Jurkat, Clone E6-1 (cell line): ENCODE measurements around the gene ADAMTS12.
"Not testable (repeated sequence)": the region's sequence is repeated elsewhere in the genome, so short reads cannot be mapped to it uniquely, and the experiment has no call there.

Experiments
- DNase-seq: peaks from one replicate; pipeline ENCODE4 v3.0.0-alpha.2; 2011; ENCODE audit warnings: low read depth, low spot score
- H3K4me3 ChIP-seq: 2 replicates; pipeline ENCODE4 v1.5.1; 2011; ENCODE audit warnings: mild to moderate bottlenecking, low read length, control low read depth, moderate library complexity

ADAMTS12 gene

GRCh38 chr5:33530183-33531036, 361.4 kb downstream of the ADAMTS12 start:
- peak; percentile 19 for DNase-seq
- H3K4me3 ChIP-seq, result no peak overlapping the region

- no peak for DNase-seq
- no peak overlapping the region for H3K4me3 ChIP-seq
Observed at GRCh38 chr5:33527696-33528095, 364.1 kb downstream of the ADAMTS12 start.

GRCh38 chr5:33526755-33527154, 365.0 kb downstream of the ADAMTS12 start:
- DNase-seq, result no peak
- no peak overlapping the region for H3K4me3 ChIP-seq

GRCh38 chr5:33524476-33524875, 367.3 kb downstream of the ADAMTS12 start:
- DNase-seq, result no peak

GRCh38 chr5:33523208-33523771, 368.5 kb downstream of the ADAMTS12 start:
- DNase-seq, result no peak
- no peak overlapping the region for H3K4me3 ChIP-seq

More at GRCh38 chr5:33524476-33524875, 367.3 kb downstream of the ADAMTS12 start:
- no peak overlapping the region for H3K4me3 ChIP-seq

- DNase-seq, result no peak
- no peak overlapping the region for H3K4me3 ChIP-seq
Observed at GRCh38 chr5:33516421-33516820, 375.4 kb downstream of the ADAMTS12 start.

GRCh38 chr5:33515366-33515765, 376.4 kb downstream of the ADAMTS12 start:
- H3K4me3 ChIP-seq, DNase-seq: not testable (repeated sequence)

- no peak overlapping the region for H3K4me3 ChIP-seq
- DNase-seq, result no peak
Observed at GRCh38 chr5:33513462-33514185, 378.2 kb downstream of the ADAMTS12 start.

GRCh38 chr5:33509036-33509435, 382.8 kb downstream of the ADAMTS12 start:
- H3K4me3 ChIP-seq, result no peak overlapping the region
- DNase-seq, result no peak

GRCh38 chr5:33507426-33507825, 384.4 kb downstream of the ADAMTS12 start:
- no peak overlapping the region for H3K4me3 ChIP-seq
- DNase-seq, result no peak

GRCh38 chr5:33504570-33504969, 387.2 kb downstream of the ADAMTS12 start:
- no peak overlapping the region for H3K4me3 ChIP-seq
- no peak for DNase-seq

GRCh38 chr5:33501899-33502298, 389.9 kb downstream of the ADAMTS12 start:
- DNase-seq, result no peak
- no peak overlapping the region for H3K4me3 ChIP-seq

- DNase-seq, result no peak
- H3K4me3 ChIP-seq, result no peak overlapping the region
Observed at GRCh38 chr5:33501260-33501659, 390.5 kb downstream of the ADAMTS12 start.

GRCh38 chr5:33494466-33494865, 397.3 kb downstream of the ADAMTS12 start:
- no peak for DNase-seq
- no peak overlapping the region for H3K4me3 ChIP-seq

- H3K4me3 ChIP-seq, result no peak overlapping the region
- DNase-seq, result no peak
Observed at GRCh38 chr5:33491941-33492340, 399.8 kb downstream of the ADAMTS12 start.

- H3K4me3 ChIP-seq, result no peak overlapping the region
- no peak for DNase-seq
Observed at GRCh38 chr5:33490071-33490665, 401.6 kb downstream of the ADAMTS12 start.

GRCh38 chr5:33489481-33490067, 402.2 kb downstream of the ADAMTS12 start:
- no peak overlapping the region for H3K4me3 ChIP-seq
- DNase-seq, result no peak

GRCh38 chr5:33488558-33489355, 403.0 kb downstream of the ADAMTS12 start:
- H3K4me3 ChIP-seq, result no peak overlapping the region
- no peak for DNase-seq

GRCh38 chr5:33487236-33487635, 404.6 kb downstream of the ADAMTS12 start:
- no peak for DNase-seq
- H3K4me3 ChIP-seq, result no peak overlapping the region
